ENCODE results near the gene IRF8.

The IRF8 gene

DNA sequence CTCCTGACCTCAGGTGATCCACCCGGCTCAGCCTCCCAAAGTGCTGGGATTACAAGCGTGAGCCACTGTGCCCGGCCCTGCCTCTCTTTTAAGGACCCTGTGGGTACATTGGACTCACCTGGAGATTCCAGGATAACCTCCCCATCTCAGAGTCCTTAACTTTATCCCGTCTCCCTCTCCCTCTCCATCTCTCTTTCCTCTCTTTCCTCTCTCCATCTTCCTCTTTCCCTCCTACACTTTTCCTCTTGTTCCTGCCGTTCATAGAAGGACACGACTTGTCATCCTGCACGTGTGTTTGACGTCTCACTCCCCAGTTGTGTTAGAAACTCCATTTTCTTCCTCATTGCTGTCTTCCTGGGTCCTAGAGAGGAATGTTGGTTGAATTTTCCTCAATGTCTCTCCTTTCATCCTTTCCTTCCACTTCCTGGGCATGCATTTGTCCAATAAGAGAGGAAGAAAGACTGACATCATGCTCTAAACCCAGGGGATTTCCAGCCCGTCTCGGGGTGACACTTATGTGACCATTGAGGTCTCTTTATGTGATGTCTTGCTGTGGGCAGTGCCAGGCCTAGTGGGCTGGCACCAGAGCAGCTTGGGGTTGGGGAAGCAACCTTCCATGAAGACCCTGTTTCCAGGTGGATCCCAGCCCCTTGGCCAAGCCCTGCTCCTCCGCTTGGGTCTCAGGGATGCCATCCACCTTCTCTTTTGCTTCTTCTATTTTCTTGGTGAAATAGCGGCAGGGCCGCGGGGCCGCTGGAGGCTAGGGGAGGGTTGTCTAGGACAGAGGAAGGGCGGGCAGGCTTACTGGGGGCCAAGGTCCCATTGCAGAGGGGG is 39.8 kb upstream of the IRF8 start:
- Histone ChIP-seq H4K20me1 (ENCODE audit: insufficient read depth, low read length) (no peaks in the 10 kb centered on the region; the same call in 1 of the 2 replicates), H3K79me2 (ENCODE audit: insufficient read depth, low read length) (no peaks in the 10 kb centered on the region), H3K27me3 (ENCODE audit: insufficient read depth, low read length, poor library complexity) (peaks cover 11% of the 10 kb centered on the region), H3K4me1 (ENCODE audit: insufficient read depth, low read length) (no peaks in the 10 kb centered on the region), H3K36me3 (ENCODE audit: insufficient read depth, low read length) (no peaks in the 10 kb centered on the region), H3K4me2 (ENCODE audit: insufficient read depth, low read length) (no peak overlapping the region), H3K9ac (ENCODE audit: low read depth, low read length) (no peak overlapping the region), H3K4me3 (ENCODE audit: low read depth in 1 of 2, low read length in 2 of 2) (no peak overlapping the region), H2AFZ (ENCODE audit: low read depth, low read length) (no peak overlapping the region), H3K27ac (ENCODE audit: low read length) (no peak overlapping the region), H3K9me3 (ENCODE audit: insufficient read depth, low read length, severe bottlenecking) (no peaks in the 10 kb centered on the region)
- ATAC-seq (ENCODE audit: insufficient read depth, low read depth) (no peak), DNase-seq (no peak)
- TF ChIP-seq EZH2 (IDR thresholded peaks at IDR 0.05; ENCODE audit: borderline replicate concordance, low read depth, low read length, severe bottlenecking), result no peak
- no peak for TF ChIP-seq CTCF (IDR thresholded peaks at IDR 0.05; ENCODE audit: borderline replicate concordance, extremely low read depth, low read length, poor library complexity, severe bottlenecking)

DNA sequence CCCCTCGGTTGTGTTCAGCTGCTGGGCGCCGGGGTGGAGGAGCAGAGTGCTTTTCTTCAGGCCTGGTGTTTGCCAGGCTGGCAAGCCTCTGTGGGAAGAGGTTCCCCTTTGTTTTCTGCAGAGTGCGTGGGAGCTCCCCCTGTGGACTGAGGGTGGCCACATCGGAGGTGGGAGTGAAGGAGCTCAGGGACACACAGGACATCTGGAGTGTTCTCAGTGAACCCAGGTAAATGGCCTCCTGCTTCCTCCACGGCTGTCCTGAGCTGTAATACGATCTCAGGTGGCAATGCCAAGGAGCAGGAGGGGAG is 39.2 kb upstream of the IRF8 start:
- TF ChIP-seq CTCF (IDR thresholded peaks at IDR 0.05; ENCODE audit: borderline replicate concordance, extremely low read depth, low read length, poor library complexity, severe bottlenecking) (no peak), EZH2 (IDR thresholded peaks at IDR 0.05; ENCODE audit: borderline replicate concordance, low read depth, low read length, severe bottlenecking) (no peak)
- no peaks in the 10 kb centered on the region; the same call in 1 of the 2 replicates for H4K20me1 ChIP-seq (ENCODE audit: insufficient read depth, low read length)
- no peaks in the 10 kb centered on the region for H3K4me1 ChIP-seq (ENCODE audit: insufficient read depth, low read length)
- DNase-seq (no peak), ATAC-seq (ENCODE audit: insufficient read depth, low read depth) (no peak)
- H3K27me3 ChIP-seq (ENCODE audit: insufficient read depth, low read length, poor library complexity), result peaks cover 9% of the 10 kb centered on the region
- no peak overlapping the region for H2AFZ ChIP-seq (ENCODE audit: low read depth, low read length)
- no peak overlapping the region for H3K4me3 ChIP-seq (ENCODE audit: low read depth in 1 of 2, low read length in 2 of 2)
- H3K36me3 ChIP-seq (ENCODE audit: insufficient read depth, low read length), result no peaks in the 10 kb centered on the region
- no peaks in the 10 kb centered on the region for H3K79me2 ChIP-seq (ENCODE audit: insufficient read depth, low read length)
- no peak overlapping the region for H3K4me2 ChIP-seq (ENCODE audit: insufficient read depth, low read length)
- H3K9me3 ChIP-seq (ENCODE audit: insufficient read depth, low read length, severe bottlenecking), result no peaks in the 10 kb centered on the region
- no peak overlapping the region for H3K27ac ChIP-seq (ENCODE audit: low read length)
- no peak overlapping the region for H3K9ac ChIP-seq (ENCODE audit: low read depth, low read length)

DNA sequence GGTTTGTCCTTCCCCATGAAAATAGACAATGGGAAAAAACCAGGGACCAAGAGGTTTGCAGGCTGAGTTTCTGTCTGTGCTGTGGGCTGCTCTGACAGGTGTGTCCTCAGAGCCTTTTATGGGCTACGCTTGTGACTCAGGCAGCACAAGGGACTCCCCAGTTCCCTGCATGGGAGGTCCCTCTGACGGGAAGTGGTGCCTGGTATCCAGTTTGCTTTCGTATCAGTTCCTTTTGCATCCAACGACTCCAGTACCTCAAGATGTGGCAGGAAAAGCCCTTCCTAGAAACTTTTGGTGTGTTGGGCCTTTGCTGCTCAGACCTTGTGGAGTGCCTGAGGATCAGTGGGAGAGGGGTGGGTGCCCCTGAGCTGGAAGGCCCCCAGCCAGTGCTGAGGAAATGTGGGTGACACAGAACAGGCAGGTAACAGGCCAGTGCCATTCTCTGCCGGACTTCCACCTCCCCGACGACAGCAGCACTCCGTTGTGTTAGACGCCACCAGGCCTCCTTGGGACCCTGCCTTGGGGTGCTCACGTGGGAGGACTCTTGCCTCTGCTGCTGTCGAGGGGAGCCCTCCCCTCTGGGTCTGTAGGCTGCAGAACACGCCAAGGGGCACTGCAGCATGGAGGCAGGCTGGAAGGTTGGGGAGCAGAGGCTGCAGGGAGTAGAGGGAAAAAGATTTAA is 38.4 kb upstream of the IRF8 start:
- no peak for ATAC-seq (ENCODE audit: insufficient read depth, low read depth)
- Histone ChIP-seq H3K9ac (ENCODE audit: low read depth, low read length) (no peak overlapping the region), H2AFZ (ENCODE audit: low read depth, low read length) (no peak overlapping the region), H3K36me3 (ENCODE audit: insufficient read depth, low read length) (no peaks in the 10 kb centered on the region), H3K27me3 (ENCODE audit: insufficient read depth, low read length, poor library complexity) (peaks cover 9% of the 10 kb centered on the region), H3K4me3 (ENCODE audit: low read depth in 1 of 2, low read length in 2 of 2) (no peak overlapping the region), H3K9me3 (ENCODE audit: insufficient read depth, low read length, severe bottlenecking) (no peaks in the 10 kb centered on the region), H3K4me1 (ENCODE audit: insufficient read depth, low read length) (no peaks in the 10 kb centered on the region), H4K20me1 (ENCODE audit: insufficient read depth, low read length) (no peaks in the 10 kb centered on the region; the same call in 1 of the 2 replicates), H3K27ac (ENCODE audit: low read length) (no peak overlapping the region), H3K4me2 (ENCODE audit: insufficient read depth, low read length) (no peak overlapping the region), H3K79me2 (ENCODE audit: insufficient read depth, low read length) (no peaks in the 10 kb centered on the region)
- no peak for DNase-seq
- no peak for TF ChIP-seq EZH2 (IDR thresholded peaks at IDR 0.05; ENCODE audit: borderline replicate concordance, low read depth, low read length, severe bottlenecking)
- TF ChIP-seq CTCF (IDR thresholded peaks at IDR 0.05; ENCODE audit: borderline replicate concordance, extremely low read depth, low read length, poor library complexity, severe bottlenecking), result no peak
